Activated CD4-positive, CD25-positive, alpha-beta regulatory T cell treated with anti-CD3 and anti-CD28 coated beads, Interleukin-2, amount 50 U/mL, for 72 hours (primary cell): Measurements from ENCODE around the gene SPTLC3.

Experiments
- DNase-seq: peaks from one replicate; pipeline ENCODE4 v3.0.0; 2021

Gene SPTLC3

GRCh38 chr20:13205425-13205824, 196.7 kb downstream of the SPTLC3 start:
- DNase-seq, result no peak

DNA sequence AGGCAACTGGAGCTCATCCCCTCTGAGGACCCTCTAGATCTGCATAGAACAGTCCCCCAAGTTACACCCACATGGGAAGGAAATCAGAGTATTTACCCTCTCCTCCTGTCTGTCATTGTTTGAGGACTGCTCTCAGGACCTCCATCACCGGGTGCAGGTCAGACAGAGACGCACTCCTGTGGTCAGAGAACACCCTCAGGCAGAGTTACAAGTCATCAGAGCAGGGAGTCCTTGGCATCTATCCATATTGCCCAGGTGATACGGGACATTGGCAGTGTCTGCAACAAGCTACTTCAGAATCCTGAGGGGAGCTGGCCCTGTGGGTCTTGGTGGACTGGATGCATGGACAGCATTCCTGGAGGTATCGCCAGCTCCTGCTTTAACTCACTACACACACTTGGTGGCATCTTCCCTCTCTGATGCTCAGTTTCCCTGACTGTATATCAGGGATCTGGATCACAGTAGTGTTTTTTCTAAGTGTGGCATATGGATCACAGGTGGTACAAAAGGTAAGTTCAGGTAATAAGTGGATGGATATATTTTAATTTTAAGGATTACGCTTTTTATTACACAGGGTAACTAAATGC, 197.2 kb downstream of the SPTLC3 start:
- no peak for DNase-seq

DNA sequence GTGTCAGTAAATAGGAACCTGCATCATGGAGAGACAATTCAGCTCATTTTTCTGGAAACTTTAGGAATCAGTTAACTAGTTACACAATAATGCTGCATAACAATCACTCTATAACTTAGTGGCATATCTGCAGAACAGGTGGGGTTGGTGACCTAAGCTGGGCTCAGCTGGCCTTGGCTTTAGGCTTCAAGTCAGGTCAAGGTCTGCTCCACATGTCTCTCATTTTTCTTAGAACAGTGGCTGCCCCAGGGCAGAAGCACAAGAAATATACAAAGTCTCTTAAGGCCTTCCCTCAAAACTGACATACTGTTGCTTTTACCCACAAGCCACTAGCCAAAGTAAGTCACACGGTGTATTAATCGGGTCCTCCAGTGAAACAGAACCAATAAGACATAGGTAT, 198.2 kb downstream of the SPTLC3 start:
- DNase-seq, result no peak

DNA sequence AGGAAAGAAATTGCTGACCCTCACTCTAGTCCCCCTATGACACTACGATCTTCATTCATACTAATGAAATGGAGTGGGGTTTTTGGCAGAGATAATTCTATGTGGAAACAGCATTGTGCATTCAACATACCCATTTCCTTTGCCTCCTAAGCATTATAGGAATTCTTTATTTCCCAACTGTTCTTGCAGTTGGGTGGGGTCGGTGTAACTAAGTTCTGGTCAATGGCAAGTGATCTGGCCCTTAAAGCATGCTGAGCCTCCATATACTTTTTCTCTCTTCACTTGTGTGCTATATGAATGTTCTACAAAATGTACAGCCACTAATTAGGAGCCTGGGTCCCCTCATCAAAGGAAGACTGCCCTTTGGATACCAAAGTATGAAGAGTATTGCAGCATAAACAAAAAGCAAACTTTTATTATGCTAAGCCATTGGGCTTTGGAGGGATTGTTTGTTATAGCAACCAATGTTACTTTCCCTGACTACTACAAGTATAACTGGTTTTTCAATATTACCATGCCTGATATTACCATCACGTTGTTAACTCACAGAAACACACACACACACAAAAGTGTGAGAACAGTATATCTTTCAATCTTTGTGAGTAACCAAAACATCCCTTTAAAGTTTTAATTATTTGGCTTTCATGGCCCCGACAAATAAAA, 203.3 kb downstream of the SPTLC3 start:
- DNase-seq, result no peak

DNA sequence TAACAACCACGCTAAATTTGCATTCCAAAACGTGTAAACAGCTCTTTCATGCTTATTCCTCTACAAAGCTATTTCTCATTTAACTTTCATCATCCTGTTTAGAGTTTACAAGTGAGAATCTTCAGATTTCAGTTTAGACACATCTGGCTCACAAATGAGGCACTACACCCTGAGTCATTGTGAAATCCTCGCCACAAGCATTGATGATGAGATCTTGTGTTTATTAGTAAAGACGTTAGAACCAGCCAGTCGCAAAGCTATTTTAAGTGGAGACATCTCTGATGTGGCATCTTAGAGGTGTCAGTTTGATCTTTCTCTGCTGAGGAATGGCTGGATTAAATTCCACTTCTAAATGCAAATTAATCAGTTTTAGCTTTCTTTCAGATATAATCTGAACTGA, 204.0 kb downstream of the SPTLC3 start:
- DNase-seq, result no peak

DNA sequence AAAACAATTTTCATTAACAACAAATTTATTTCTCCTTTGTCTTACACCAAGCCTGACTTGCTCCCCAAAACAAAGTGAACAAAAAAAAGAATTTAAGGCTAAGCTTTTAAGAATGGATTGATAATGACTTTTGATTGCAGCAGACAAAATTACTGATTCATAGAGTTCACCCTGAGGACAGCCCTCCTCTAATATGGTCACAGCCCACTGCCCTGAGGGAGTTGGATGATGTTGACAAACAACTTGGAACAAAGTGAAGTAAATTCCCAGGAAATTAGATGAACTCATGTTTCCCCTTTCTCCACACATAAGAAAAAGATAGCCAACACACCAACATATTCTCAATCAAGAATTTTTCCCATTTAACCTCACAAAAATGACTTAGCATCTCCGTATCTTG, 204.6 kb downstream of the SPTLC3 start:
- no peak for DNase-seq

- DNase-seq, result no peak
These were observed 207.8 kb downstream of the SPTLC3 start for GRCh38 chr20:13216533-13216932.
